A549 (cell line): Measurements from ENCODE around the gene CHST11. TPM values are rescaled to one million over a fixed set of nuclear protein-coding genes. Genes with fewer than 3 reads are reported as not detected.

Source experiments
- ATAC-seq, 2 experiments: fragments of 200-7000 bp in 1 of 2; fragments of >200 bp in 1 of 2; cut with Nextera tagmentation in 1 of 2; cut with Tn5 transposase in 1 of 2; 3 replicates each; pipeline versions ENCODE4 v1.8.0 to v1.9.1; 2018 to 2020; ENCODE audit warnings: mild to moderate bottlenecking in 1 of 2, moderate library complexity in 1 of 2
- CTCF ChIA-PET: fragments of 300-600 bp; sonication (Branson Sonifier 250); formaldehyde crosslinking; extraction: SDS; loops from one replicate; lab custom pipeline; 2021; ENCODE audit warnings: antibody characterized with exemption, inconsistent platforms; lab: Yijun Ruan, JAX
- POLR2A ChIA-PET: fragments of 350-600 bp; formaldehyde crosslinking; extraction: SDS; loops from one replicate; lab custom pipeline; 2021; ENCODE audit warnings: antibody characterized with exemption, inconsistent platforms; lab: Yijun Ruan, JAX
- DNase-seq, 2 experiments: peaks; one replicate each; pipeline versions ENCODE4 v3.0.0 to v3.0.0-alpha.2; 2011 to 2016; ENCODE audit warnings: low read depth in 1 of 2, low spot score in 1 of 2
- FAIRE-seq: peaks from 2 replicates; lab custom pipeline; 2011; peaks lifted over from hg19 to GRCh38; lab: Jason Lieb, UNC
- H3K27ac ChIP-seq, 2 experiments: fragments of >200 bp; sonication (Bioruptor Twin); formaldehyde crosslinking; 3 replicates each; pipeline ENCODE4 v1.5.1; 2016 to 2017
- H3K4me1 ChIP-seq: fragments of >200 bp; sonication (Bioruptor Twin); formaldehyde crosslinking; 3 replicates; pipeline ENCODE4 v1.6.1; 2016
- H3K4me2 ChIP-seq: fragments of >200 bp; sonication (Bioruptor Twin); formaldehyde crosslinking; 3 replicates; pipeline ENCODE4 v1.6.1; 2016
- H3K4me3 ChIP-seq: fragments of >200 bp; sonication (Bioruptor Twin); formaldehyde crosslinking; 3 replicates; pipeline ENCODE4 v1.5.1; 2016
- H3K9me3 ChIP-seq: fragments of >200 bp; sonication (Bioruptor Twin); formaldehyde crosslinking; 3 replicates; pipeline ENCODE4 v1.6.1; 2016
- ATOH8 ChIP-seq: fragments of 250-450 bp; sonication (Bioruptor Pico); IDR thresholded peaks from 2 replicates; pipeline ENCODE4 v1.5.0; 2020; ENCODE audit warnings: low read depth, mild to moderate bottlenecking, moderate library complexity
- BCL3 ChIP-seq: fragments of >200 bp; sonication (Bioruptor Twin); formaldehyde crosslinking; IDR thresholded peaks from 3 replicates; pipeline ENCODE4 v1.6.1; 2016
- CBX2 ChIP-seq: fragments of 200-600 bp; sonication (generic); IDR thresholded peaks from 2 replicates; pipeline ENCODE4 v1.6.1; 2016; ENCODE audit warnings: low read depth, mild to moderate bottlenecking, borderline replicate concordance
- CBX8 ChIP-seq: fragments of 200-600 bp; sonication (generic); IDR thresholded peaks from 2 replicates; pipeline ENCODE4 v1.6.1; 2016
- CHD2 ChIP-seq: fragments of 150-350 bp; IDR thresholded peaks from 2 replicates; pipeline ENCODE4 v1.6.1; 2014; ENCODE audit warnings: low read length; ENCODE audit not compliant: partially characterized antibody
- CHD4 ChIP-seq: fragments of 200-600 bp; sonication (generic); IDR thresholded peaks from 2 replicates; pipeline ENCODE4 v1.6.1; 2016; ENCODE audit warnings: antibody characterized with exemption, mild to moderate bottlenecking, borderline replicate concordance
- CTCF ChIP-seq: fragments of >200 bp; sonication (Bioruptor Twin); formaldehyde crosslinking; IDR thresholded peaks from 3 replicates; pipeline ENCODE4 v1.5.1; 2016
- EHMT2 ChIP-seq: fragments of 200-600 bp; sonication (generic); IDR thresholded peaks from 2 replicates; pipeline ENCODE4 v1.6.1; 2016; ENCODE audit warnings: antibody characterized with exemption, low read depth, mild to moderate bottlenecking, moderate library complexity
- ELK1 ChIP-seq: fragments of 150-350 bp; IDR thresholded peaks from 2 replicates; pipeline ENCODE4 v1.6.1; 2014; ENCODE audit warnings: low read depth, mild to moderate bottlenecking, low read length
- EP300 ChIP-seq, 2 experiments: fragments of >200 bp; sonication (Bioruptor Twin); formaldehyde crosslinking; IDR thresholded peaks; 2 replicates in 1 of 2; 3 replicates in 1 of 2; pipeline ENCODE4 v1.6.1; 2016 to 2017
- FOSB ChIP-seq: fragments of 250-450 bp; sonication (Bioruptor Pico); IDR thresholded peaks from 2 replicates; pipeline ENCODE4 v1.5.0; 2020; ENCODE audit warnings: mild to moderate bottlenecking, moderate library complexity
- FOXS1 ChIP-seq: fragments of 250-450 bp; sonication (Bioruptor Pico); IDR thresholded peaks from 2 replicates; pipeline ENCODE4 v1.5.0; 2020; ENCODE audit warnings: mild to moderate bottlenecking, moderate library complexity
- GATA3 ChIP-seq: IDR thresholded peaks from 2 replicates; pipeline ENCODE4 v1.6.1; 2012; ENCODE audit warnings: borderline replicate concordance
- HDAC2 ChIP-seq: fragments of 200-600 bp; sonication (generic); IDR thresholded peaks from 2 replicates; pipeline ENCODE4 v1.6.1; 2016
- HES2 ChIP-seq: fragments of >200 bp; sonication (Bioruptor Twin); formaldehyde crosslinking; IDR thresholded peaks from 2 replicates; pipeline ENCODE4 v1.6.1; 2016
- HOXB13 ChIP-seq: fragments of 250-450 bp; sonication (Bioruptor Pico); IDR thresholded peaks from 2 replicates; pipeline ENCODE4 v1.5.0; 2020; ENCODE audit warnings: low read depth, mild to moderate bottlenecking, moderate library complexity
- KDM5A ChIP-seq: fragments of 200-600 bp; sonication (generic); IDR thresholded peaks from 2 replicates; pipeline ENCODE4 v1.6.1; 2016; ENCODE audit warnings: antibody characterized with exemption, mild to moderate bottlenecking
- MAZ ChIP-seq: fragments of 150-350 bp; IDR thresholded peaks from 2 replicates; pipeline ENCODE4 v1.6.1; 2014; ENCODE audit warnings: antibody characterized with exemption, low read depth, low read length, borderline replicate concordance
- MYC ChIP-seq: IDR thresholded peaks from 2 replicates; pipeline ENCODE4 v1.6.1; 2012; ENCODE audit warnings: mild to moderate bottlenecking, inconsistent platforms, low read length, improper control_type of control experiment, borderline replicate concordance
- NPAS2 ChIP-seq: fragments of 250-450 bp; sonication (Bioruptor Pico); IDR thresholded peaks from 2 replicates; pipeline ENCODE4 v1.8.0; 2022; ENCODE audit warnings: mild to moderate bottlenecking, moderate library complexity, borderline replicate concordance
- POLR2A ChIP-seq: IDR thresholded peaks from 2 replicates; pipeline ENCODE4 v1.6.1; 2012; ENCODE audit warnings: mild to moderate bottlenecking, low read length
- POLR2AphosphoS2 ChIP-seq: conservative IDR thresholded peaks from 2 replicates; pipeline ENCODE4 v1.6.1; 2012; ENCODE audit warnings: low read length, improper control_type of control experiment, inconsistent platforms
- RARB ChIP-seq: fragments of 250-450 bp; sonication (Bioruptor Pico); IDR thresholded peaks from 2 replicates; pipeline ENCODE4 v1.8.0; 2021; ENCODE audit warnings: mild to moderate bottlenecking, moderate library complexity
- RCOR1 ChIP-seq: fragments of 150-350 bp; IDR thresholded peaks from 2 replicates; pipeline ENCODE4 v1.6.1; 2014; ENCODE audit warnings: antibody characterized with exemption, low read length, low read depth
- RFX5 ChIP-seq: fragments of 450-650 bp; IDR thresholded peaks from 2 replicates; pipeline ENCODE4 v1.7.1; 2014; ENCODE audit warnings: antibody characterized with exemption, mild to moderate bottlenecking, moderate library complexity
- SREBF2 ChIP-seq: fragments of 450-650 bp; IDR thresholded peaks from 2 replicates; pipeline ENCODE4 v1.6.1; 2014; ENCODE audit warnings: mild to moderate bottlenecking, moderate library complexity
- USF2 ChIP-seq: fragments of 450-650 bp; IDR thresholded peaks from 2 replicates; pipeline ENCODE4 v1.6.1; 2014; ENCODE audit warnings: antibody characterized with exemption
- ZC3H11A ChIP-seq: fragments of 450-650 bp; IDR thresholded peaks from 2 replicates; pipeline ENCODE4 v1.6.1; 2014; ENCODE audit warnings: antibody characterized with exemption, mild to moderate bottlenecking
- ZFP36 ChIP-seq: fragments of 450-650 bp; IDR thresholded peaks from 2 replicates; pipeline ENCODE4 v1.6.1; 2014; ENCODE audit warnings: borderline replicate concordance; ENCODE audit not compliant: partially characterized antibody
- ZSCAN20 ChIP-seq: fragments of 250-450 bp; sonication (Bioruptor Pico); IDR thresholded peaks from 2 replicates; pipeline ENCODE4 v1.8.0; 2022; ENCODE audit warnings: mild to moderate bottlenecking, moderate library complexity
- WGBS: methylation state at CpG from one replicate; pipeline ENCODE4 v1.1.6; 2017; ENCODE audit errors: missing lambda C conversion rate; 5-methylcytosine and 5-hydroxymethylcytosine counted together
- polyA plus RNA-seq, 4 experiments: library from polyadenylated mRNA; depleted of rRNA in 3 of 4; stranded (reverse); fragments of >200 nt; fragmentation: RNase III in 1 of 4; extraction: RNeasy Plus Mini Kit Qiagen cat#74134 plus additional on column Dnase treatment in 1 of 4; gene quantifications; 2 replicates in 3 of 4; 3 replicates in 1 of 4; pipeline ENCODE4 v1.2.3, GENCODE V29; 2011 to 2017

Gene CHST11
- polyA plus RNA-seq, 2 of the 4 experiments (the other 2 are of a cell fraction): 19.2 to 21.8 TPM

- ATAC-seq: no peak
- TF ChIP-seq KDM5A (no peak), FOXS1 (CRISPR knock-in tag) (no peak), ZFP36 (no peak), CTCF (no peak), MAZ (no peak), ELK1 (no peak), ATOH8 (CRISPR knock-in tag) (no peak), RARB (CRISPR knock-in tag) (no peak), GATA3 (no peak), ZC3H11A (no peak), NPAS2 (CRISPR knock-in tag) (no peak), USF2 (no peak), SREBF2 (no peak), EP300 (IDR thresholded peaks at IDR 0.05) (no peak), CBX8 (no peak), POLR2AphosphoS2 (no peak), EHMT2 (no peak), HDAC2 (no peak), RFX5 (no peak), HES2 (no peak)
- TF ChIP-seq, all 56 proteins: peak for 0
- POLR2A ChIA-PET: no interaction called here
- no peaks in the 10 kb centered on the region for H3K4me1 ChIP-seq
- CTCF ChIA-PET: interaction anchor here (1.4 kb wide), 1 partner anchor 263 kb away, joined by 3 read pairs; no protein-coding TSS in a partner anchor
- FAIRE-seq: no peak
- no peak overlapping the region for H3K27ac ChIP-seq
- DNase-seq: no peak
- H3K4me2 ChIP-seq: no peak overlapping the region
- H3K9me3 ChIP-seq: no peaks in the 10 kb centered on the region
- no peak overlapping the region for H3K4me3 ChIP-seq
Measured at GRCh38 chr12:104721039-104721405, 264.3 kb downstream of the CHST11 start.

GRCh38 chr12:104721936-104722335, 265.2 kb downstream of the CHST11 start:
- Histone ChIP-seq H3K9me3 (no peaks in the 10 kb centered on the region), H3K4me3 (no peak overlapping the region), H3K4me2 (no peak overlapping the region), H3K27ac (no peak overlapping the region), H3K4me1 (no peaks in the 10 kb centered on the region)
- CTCF ChIA-PET: no interaction called here
- ATAC-seq (no peak), FAIRE-seq (no peak), DNase-seq (no peak)
- 89% methylated on average over 6 of the region's 6 CpGs for WGBS
- POLR2A ChIA-PET: no interaction called here
- no peak for TF ChIP-seq CTCF
- no peak for TF ChIP-seq CHD4
- TF ChIP-seq RCOR1: no peak
- TF ChIP-seq FOSB (CRISPR knock-in tag): no peak
- no peak for TF ChIP-seq BCL3
- no peak for TF ChIP-seq RFX5
- TF ChIP-seq HOXB13 (CRISPR knock-in tag): no peak
- TF ChIP-seq POLR2A: no peak
- no peak for TF ChIP-seq MYC
- TF ChIP-seq RARB (CRISPR knock-in tag): no peak
- TF ChIP-seq ATOH8 (CRISPR knock-in tag): no peak
- no peak for TF ChIP-seq GATA3
- no peak for TF ChIP-seq CHD2
- no peak for TF ChIP-seq ZSCAN20 (CRISPR knock-in tag)
- TF ChIP-seq CBX2: no peak
- TF ChIP-seq ZFP36: no peak
- no peak for TF ChIP-seq SREBF2
